ENCODE data around the gene TUBGCP3.

The TUBGCP3 gene

GRCh38 chr13:112450118-112450903 is 137.6 kb downstream of the TUBGCP3 start:
- no peaks in the 10 kb centered on the region for H3K4me1 Mint-ChIP-seq
- H3K27ac Mint-ChIP-seq: no peak overlapping the region
- no peak overlapping the region for H3K4me3 Mint-ChIP-seq
- ATAC-seq (replicated peaks): no peak
- DNase-seq: no peak
- H3K9me3 Mint-ChIP-seq: no peaks in the 10 kb centered on the region
- peaks cover 14 to 22% of the 10 kb centered on the region in 2 donors for H3K27me3 Mint-ChIP-seq
- no peaks in the 10 kb centered on the region for H3K36me3 Mint-ChIP-seq

GRCh38 chr13:112449545-112449930 is 138.4 kb downstream of the TUBGCP3 start:
- ATAC-seq (replicated peaks) (no peak), DNase-seq (no peak)
- Mint-ChIP-seq H3K9me3 (no peaks in the 10 kb centered on the region), H3K4me3 (no peak overlapping the region), H3K27ac (no peak overlapping the region), H3K4me1 (no peaks in the 10 kb centered on the region), H3K36me3 (no peaks in the 10 kb centered on the region), H3K27me3 (peaks cover 19 to 28% of the 10 kb centered on the region in 2 donors)

GRCh38 chr13:112448621-112449544 is 139.1 kb downstream of the TUBGCP3 start:
- peaks cover 23 to 34% of the 10 kb centered on the region in 2 donors for H3K27me3 Mint-ChIP-seq
- DNase-seq: no peak
- no peak overlapping the region for H3K4me3 Mint-ChIP-seq
- ATAC-seq (replicated peaks): no peak
- H3K36me3 Mint-ChIP-seq: no peaks in the 10 kb centered on the region
- peaks cover 0 to 4% of the 10 kb centered on the region in 2 donors for H3K4me1 Mint-ChIP-seq
- no peak overlapping the region for H3K27ac Mint-ChIP-seq
- H3K9me3 Mint-ChIP-seq: no peaks in the 10 kb centered on the region

- ATAC-seq (replicated peaks): no peak
- no peak for DNase-seq
- H3K27me3 Mint-ChIP-seq: peaks cover 32 to 43% of the 10 kb centered on the region in 2 donors
- H3K4me3 Mint-ChIP-seq: no peak overlapping the region
- H3K9me3 Mint-ChIP-seq: no peaks in the 10 kb centered on the region
- peaks cover 3 to 13% of the 10 kb centered on the region in 2 donors for H3K4me1 Mint-ChIP-seq
- H3K27ac Mint-ChIP-seq: no peak overlapping the region
- H3K36me3 Mint-ChIP-seq: no peaks in the 10 kb centered on the region
Measured at GRCh38 chr13:112447761-112448603, 140.0 kb downstream of the TUBGCP3 start.

- Mint-ChIP-seq H3K36me3 (no peaks in the 10 kb centered on the region), H3K27me3 (peaks cover 32 to 50% of the 10 kb centered on the region in 2 donors), H3K27ac (no peak overlapping the region), H3K9me3 (no peaks in the 10 kb centered on the region), H3K4me1 (peaks cover 3 to 13% of the 10 kb centered on the region in 2 donors), H3K4me3 (no peak overlapping the region)
- ATAC-seq (replicated peaks): no peak
- DNase-seq: no peak
Measured at GRCh38 chr13:112447306-112447705, 140.6 kb downstream of the TUBGCP3 start.

DNA sequence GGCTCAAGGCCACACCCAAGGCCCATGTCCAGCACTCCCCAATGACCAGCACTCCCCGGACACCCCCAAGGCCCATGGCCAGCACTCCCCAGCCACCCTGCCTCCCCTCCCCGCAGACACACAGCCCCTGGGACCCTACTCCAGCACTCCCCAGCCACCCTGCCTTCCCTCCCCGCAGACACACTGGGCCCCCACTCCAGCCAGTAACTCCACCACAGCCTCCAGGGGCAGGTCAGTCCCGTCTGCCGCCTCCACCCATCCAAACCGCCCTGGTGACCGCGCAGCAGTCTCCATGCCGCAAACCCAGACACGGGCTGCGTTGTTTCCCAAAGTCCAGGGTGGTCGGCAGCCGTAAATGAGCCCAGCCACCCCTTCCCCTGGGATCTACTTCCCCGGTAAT is 141.1 kb downstream of the TUBGCP3 start:
- no peak for ATAC-seq (replicated peaks)
- Mint-ChIP-seq H3K4me1 (peaks cover 3 to 13% of the 10 kb centered on the region in 2 donors), H3K27me3 (peaks cover 34 to 53% of the 10 kb centered on the region in 2 donors), H3K27ac (no peak overlapping the region), H3K9me3 (no peaks in the 10 kb centered on the region), H3K36me3 (no peaks in the 10 kb centered on the region), H3K4me3 (no peak overlapping the region)
- no peak for DNase-seq

- Mint-ChIP-seq H3K4me1 (peaks cover 3 to 13% of the 10 kb centered on the region in 2 donors), H3K27ac (no peak overlapping the region), H3K4me3 (no peak overlapping the region), H3K9me3 (no peaks in the 10 kb centered on the region), H3K27me3 (peaks cover 38 to 57% of the 10 kb centered on the region in 2 donors), H3K36me3 (no peaks in the 10 kb centered on the region)
- ATAC-seq (replicated peaks) (no peak), DNase-seq (no peak)
Measured at GRCh38 chr13:112446347-112446861, 141.5 kb downstream of the TUBGCP3 start.

DNA sequence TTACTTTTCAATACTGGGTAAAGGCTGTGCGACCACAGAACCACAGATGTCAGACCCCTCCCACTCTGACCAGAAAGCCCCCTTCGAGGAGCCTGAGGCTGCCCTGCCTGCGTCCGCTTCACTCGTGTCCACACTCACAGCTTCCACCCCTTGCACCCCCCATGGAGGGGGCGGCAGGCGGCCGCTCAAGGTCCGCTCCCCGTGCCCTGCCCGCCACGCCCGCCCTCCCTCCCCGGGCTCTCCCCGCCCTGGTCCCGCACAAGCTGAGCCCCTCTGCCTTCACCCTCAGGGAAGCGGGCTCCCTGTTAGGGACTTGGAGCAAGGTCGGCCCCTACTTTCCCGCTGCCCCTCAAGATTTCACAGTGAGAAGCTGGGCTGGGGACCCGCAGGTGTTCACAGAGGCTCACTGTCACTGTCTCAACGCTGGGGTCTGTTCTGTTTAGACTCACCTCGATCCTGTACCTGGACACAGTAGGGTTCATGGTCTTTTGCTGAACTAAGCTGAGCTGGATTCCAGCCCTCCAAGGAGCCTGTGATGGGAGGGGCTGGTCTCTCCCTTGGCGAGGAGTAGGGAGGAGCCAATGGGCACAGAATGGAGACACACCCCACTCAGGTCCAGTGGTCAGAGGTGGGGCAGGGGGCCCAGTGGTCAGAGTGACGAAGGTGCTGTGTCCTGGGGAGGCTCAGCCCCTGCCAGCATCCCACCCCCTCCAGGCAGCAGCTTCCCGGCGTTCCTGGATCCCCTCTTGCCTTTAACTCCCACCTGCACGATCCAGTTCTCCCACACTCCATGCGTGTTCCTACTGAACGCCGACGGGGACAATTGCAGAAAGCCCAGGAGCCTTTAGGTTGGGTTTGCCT is 142.3 kb downstream of the TUBGCP3 start:
- no peak overlapping the region for H3K4me3 Mint-ChIP-seq
- DNase-seq: no peak
- H3K27me3 Mint-ChIP-seq: peaks cover 37 to 54% of the 10 kb centered on the region in 2 donors
- no peak for ATAC-seq (replicated peaks)
- H3K9me3 Mint-ChIP-seq: no peaks in the 10 kb centered on the region
- peaks cover 3 to 13% of the 10 kb centered on the region in 2 donors for H3K4me1 Mint-ChIP-seq
- no peak overlapping the region for H3K27ac Mint-ChIP-seq
- no peaks in the 10 kb centered on the region for H3K36me3 Mint-ChIP-seq

DNA sequence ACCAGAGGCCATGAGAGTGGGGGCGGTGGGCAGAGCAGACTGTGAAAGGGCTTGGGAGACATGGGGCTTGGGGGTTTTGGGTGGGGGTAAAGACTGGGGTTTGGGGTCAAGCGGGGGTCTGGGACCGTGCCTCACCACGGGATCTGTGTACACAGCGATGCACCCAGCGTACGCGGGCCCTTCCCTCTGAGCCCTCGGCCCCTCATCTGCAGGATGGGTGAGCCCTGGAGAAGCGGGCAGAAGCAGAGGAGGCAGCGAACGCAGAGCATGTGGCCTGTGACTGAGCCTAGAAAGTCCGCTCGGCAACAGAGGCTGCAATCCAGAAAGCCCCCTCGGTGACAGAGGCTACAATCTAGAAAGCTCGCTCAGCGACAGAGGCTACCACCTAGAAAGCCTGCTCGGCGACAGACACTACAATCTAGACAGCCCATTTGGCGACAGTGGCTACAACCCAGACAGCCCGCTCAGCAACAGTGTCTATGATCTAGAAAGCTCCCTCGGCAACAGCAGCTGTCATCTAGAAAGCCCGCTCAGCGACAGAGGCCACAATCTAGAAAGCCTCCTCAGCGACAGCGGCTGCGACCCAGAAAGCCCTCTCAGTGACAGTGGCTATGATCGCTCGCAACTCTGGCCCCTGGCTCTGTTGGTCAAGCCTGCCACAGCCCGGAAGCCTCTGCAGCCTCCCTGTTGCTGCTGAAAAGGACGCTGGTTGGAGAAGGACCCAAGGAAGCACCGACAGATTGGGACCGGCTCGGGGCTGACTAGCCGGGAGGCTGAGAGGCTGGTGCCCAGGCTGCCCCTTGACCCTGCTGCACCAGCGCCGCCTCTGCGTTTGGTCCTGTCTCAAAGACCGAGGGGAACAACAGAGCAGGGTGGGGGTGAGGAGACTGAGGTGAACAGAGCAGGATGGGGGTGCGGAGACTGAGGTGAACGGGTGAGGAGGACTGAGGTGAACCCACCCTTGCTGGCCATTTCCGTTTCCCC is 143.2 kb downstream of the TUBGCP3 start:
- peaks cover 43 to 63% of the 10 kb centered on the region in 2 donors for H3K27me3 Mint-ChIP-seq

DNA sequence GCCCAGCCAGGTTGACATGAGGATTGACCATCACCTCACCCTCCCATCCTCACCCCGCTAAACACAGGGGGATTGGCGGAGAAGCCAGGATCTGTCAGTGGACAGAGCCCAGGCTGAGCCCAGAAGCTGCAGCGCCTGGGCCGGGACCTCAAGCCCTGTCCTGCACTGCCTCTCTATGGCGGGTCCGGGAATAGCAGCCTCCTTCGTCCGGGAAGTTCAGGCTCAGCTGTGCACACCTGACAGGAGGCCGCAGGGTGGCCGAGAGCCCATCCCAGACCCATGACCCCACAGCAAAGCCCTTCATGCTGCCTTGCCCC is 144.0 kb downstream of the TUBGCP3 start:
- H3K27ac Mint-ChIP-seq: no peak overlapping the region
- H3K27me3 Mint-ChIP-seq: peaks cover 43 to 65% of the 10 kb centered on the region in 2 donors
- peaks cover 3 to 13% of the 10 kb centered on the region in 2 donors for H3K4me1 Mint-ChIP-seq
- ATAC-seq (replicated peaks): peak; percentile 72 to 86
- peak; percentile 39 for DNase-seq
- no peak overlapping the region for H3K4me3 Mint-ChIP-seq
- H3K36me3 Mint-ChIP-seq: no peaks in the 10 kb centered on the region
- H3K9me3 Mint-ChIP-seq: no peaks in the 10 kb centered on the region

More for the DNA sequence above, 143.2 kb downstream of the TUBGCP3 start:
- H3K27ac Mint-ChIP-seq: no peak overlapping the region
- peaks cover 3 to 13% of the 10 kb centered on the region in 2 donors for H3K4me1 Mint-ChIP-seq
- ATAC-seq (replicated peaks) (no peak), DNase-seq (no peak)
- no peaks in the 10 kb centered on the region for H3K9me3 Mint-ChIP-seq
- no peak overlapping the region for H3K4me3 Mint-ChIP-seq
- H3K36me3 Mint-ChIP-seq: no peaks in the 10 kb centered on the region

DNA sequence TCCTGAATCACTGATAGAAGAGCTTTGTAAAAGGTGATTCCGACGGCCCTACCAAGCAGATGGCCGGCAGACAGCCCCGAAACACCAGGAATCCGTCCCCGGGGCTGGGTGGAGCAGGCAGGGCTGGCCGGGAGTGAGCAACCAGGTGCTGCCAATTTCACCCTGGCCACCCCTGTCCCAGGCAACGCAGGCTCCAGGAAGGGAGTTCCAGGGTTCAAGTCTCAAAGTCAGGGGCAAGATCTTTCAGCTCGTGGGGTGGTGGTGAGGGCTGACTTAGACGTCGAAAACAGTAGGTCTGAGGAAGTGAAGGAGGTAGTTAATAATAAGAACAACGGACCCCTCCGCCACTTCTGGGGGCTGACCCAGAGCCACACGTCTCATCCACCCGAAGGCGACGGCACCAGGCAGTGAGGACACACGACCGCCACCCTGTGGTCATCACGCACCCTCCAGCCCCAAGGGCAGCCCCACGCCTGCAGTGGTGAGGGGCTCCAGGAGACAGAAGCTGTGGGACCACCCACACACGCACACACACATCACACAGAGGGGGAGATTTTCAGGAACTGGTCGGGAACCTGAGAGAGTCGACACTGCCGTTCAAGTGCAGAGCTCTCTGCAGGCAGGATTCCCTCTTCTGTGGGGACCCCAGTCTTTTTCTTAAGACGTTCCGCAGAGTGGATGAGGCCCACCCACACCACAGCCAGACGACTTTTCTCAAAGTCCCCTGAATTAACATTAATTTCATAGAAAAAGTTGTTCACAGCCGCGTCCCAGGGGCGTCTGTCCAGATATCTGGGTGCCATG is 144.6 kb downstream of the TUBGCP3 start:
- Mint-ChIP-seq H3K4me3 (no peak overlapping the region), H3K36me3 (no peaks in the 10 kb centered on the region), H3K27me3 (peaks cover 41 to 65% of the 10 kb centered on the region in 2 donors), H3K27ac (no peak overlapping the region), H3K4me1 (peaks cover 3 to 13% of the 10 kb centered on the region in 2 donors), H3K9me3 (peaks cover under 1 to 3% of the 10 kb centered on the region in 2 donors)
- ATAC-seq (replicated peaks) (peak; percentile 51 to 60), DNase-seq (no peak)

All from stimulated activated naive B cell treated with anti-CD40 and anti-IgM and Interleukin-4, amounts not matched to agents 10 μg/mL and 1 μg/mL and 100 μg/mL, for 72 hours (primary cell).